T-helper 1 cell treated with Interleukin-12 subunit alpha and Interleukin-12 subunit beta and Interleukin-4 antibody, amounts not matched to agents 30 μg/mL and 1 μg/mL, for 36 hours (primary cell): ENCODE results near the gene WDR82.
A peak's percentile ranks its signal among the peaks of the same experiment; 100 is the strongest.
"Not testable (repeated sequence)": the region's sequence is repeated elsewhere in the genome, so short reads cannot be mapped to it uniquely, and the experiment has no call there.

Source experiments
- H3K27ac Mint-ChIP-seq: one replicate; pipeline ENCODE4 v1.8.0; 2021; ENCODE audit warnings: mild to moderate bottlenecking, mixed read lengths
- H3K27me3 Mint-ChIP-seq: one replicate; pipeline ENCODE4 v1.8.0; 2021; ENCODE audit warnings: low read depth, mixed read lengths
- H3K36me3 Mint-ChIP-seq: one replicate; pipeline ENCODE4 v1.8.0; 2021; ENCODE audit warnings: low read depth, mixed read lengths
- H3K4me1 Mint-ChIP-seq: one replicate; pipeline ENCODE4 v1.8.0; 2021; ENCODE audit warnings: low read depth, mixed read lengths
- H3K4me3 Mint-ChIP-seq: one replicate; pipeline ENCODE4 v1.8.0; 2021; ENCODE audit warnings: mild to moderate bottlenecking, moderate library complexity, mixed read lengths
- H3K9me3 Mint-ChIP-seq: one replicate; pipeline ENCODE4 v1.8.0; 2021; ENCODE audit warnings: mixed read lengths

Gene WDR82

DNA sequence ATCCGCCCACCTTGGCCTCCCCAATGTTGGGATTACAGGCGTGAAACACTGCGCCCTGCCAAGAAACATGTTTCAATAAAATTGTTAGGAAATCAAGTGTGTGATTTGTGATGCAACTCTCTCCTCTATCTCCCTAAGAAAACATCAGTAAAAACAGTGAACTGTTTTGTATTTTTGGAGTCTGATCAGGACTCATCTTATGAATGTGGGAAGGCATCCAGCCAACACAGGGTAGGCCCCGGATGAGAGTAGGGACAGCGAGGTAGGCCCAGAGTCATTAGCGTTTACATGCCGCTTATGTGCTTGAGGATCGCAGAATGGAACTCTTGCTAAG lies 8.3 kb upstream of the WDR82 start:
- Mint-ChIP-seq H3K27me3 (no peaks in the 10 kb centered on the region), H3K27ac (peak overlapping the region; percentile 100), H3K4me3 (peak overlapping the region; percentile 85), H3K9me3 (no peaks in the 10 kb centered on the region), H3K36me3 (peaks cover 16% of the 10 kb centered on the region), H3K4me1 (peaks cover 37% of the 10 kb centered on the region)

DNA sequence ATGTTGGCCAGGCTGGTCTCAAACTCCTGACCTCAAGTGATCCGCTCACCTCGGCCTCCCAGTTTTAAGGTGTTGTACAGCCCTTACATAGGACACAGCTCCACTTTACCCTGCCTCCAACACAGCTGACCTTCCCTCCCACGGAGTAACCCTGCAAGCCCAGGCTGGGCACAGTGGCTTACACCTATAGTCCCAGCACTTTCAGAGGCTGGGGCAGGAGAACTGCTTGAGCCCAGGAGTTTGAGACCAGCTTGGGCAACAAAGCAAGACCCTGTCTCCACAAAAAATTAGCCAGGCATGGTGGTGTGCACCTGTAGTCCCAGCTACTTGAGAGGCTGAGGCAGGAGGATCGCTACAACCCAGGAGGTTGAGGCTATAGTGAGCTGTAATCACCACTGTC lies 5.6 kb upstream of the WDR82 start:
- H3K27ac Mint-ChIP-seq: peak overlapping the region; percentile 36
- peaks cover 46% of the 10 kb centered on the region for H3K4me1 Mint-ChIP-seq
- H3K4me3 Mint-ChIP-seq: peak overlapping the region; percentile 34
- H3K9me3 Mint-ChIP-seq, H3K27me3 Mint-ChIP-seq: not testable (repeated sequence)
- peaks cover 13% of the 10 kb centered on the region for H3K36me3 Mint-ChIP-seq

DNA sequence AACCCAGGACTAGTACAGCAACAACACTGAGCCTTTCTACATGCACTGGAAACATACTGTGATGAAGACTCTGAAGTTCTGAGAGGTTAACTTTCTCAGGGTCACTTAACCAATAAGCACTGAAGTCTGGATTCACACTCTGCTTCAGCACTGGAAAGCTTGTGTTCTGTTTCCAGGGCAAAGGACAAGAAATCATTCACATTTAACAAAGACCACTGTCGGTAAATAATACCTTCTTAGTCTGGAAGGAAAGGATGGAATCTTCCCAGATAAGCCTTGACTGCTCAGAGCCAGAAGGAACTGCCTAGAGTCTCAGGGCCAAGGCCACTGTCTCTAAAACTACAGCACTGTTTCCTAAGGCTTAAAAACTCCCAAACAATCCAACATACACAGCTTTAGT lies 4.9 kb upstream of the WDR82 start:
- H3K27ac Mint-ChIP-seq: peak overlapping the region; percentile 73
- H3K9me3 Mint-ChIP-seq: no peaks in the 10 kb centered on the region
- H3K36me3 Mint-ChIP-seq: peaks cover 17% of the 10 kb centered on the region
- peaks cover 40% of the 10 kb centered on the region for H3K4me1 Mint-ChIP-seq
- no peaks in the 10 kb centered on the region for H3K27me3 Mint-ChIP-seq
- no peak overlapping the region for H3K4me3 Mint-ChIP-seq

DNA sequence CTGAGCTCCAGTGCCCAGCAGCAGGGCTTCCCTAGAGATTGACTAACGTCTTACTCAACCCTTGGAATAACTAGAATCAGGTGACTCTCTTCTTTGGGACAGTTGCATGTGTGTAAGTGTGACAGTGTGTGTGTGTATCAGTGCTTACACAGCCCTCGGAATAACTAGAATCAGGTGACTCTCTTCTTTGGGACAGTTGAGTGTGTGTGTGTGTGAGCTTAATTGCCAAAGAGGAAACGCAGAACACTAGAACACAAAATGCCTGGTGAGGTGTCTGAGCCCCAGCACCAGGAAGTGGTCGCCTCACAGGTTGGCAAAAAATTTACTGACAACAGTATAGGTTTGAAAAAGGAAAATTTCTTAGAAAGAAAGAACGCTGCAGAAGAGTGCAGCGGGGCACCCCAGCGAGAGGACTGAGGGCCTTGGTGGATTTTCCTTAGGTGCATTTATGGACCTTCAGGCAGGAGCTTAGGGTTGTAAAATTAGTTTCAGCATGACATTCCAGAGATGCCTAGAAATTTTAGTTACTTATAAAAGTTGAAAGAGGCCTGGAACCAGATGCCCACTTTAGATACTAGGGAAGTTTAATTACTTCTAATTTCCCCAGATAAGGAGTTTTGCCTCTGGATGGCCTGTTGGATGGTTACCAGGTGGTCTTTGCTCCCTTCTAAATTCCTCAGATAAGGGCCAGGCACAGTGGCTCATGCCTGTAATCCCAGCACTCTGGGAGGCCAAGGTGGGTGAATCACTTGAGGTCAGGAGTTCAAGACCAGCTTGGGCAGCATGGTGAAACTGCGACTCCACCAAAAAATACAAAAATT lies 3.7 kb upstream of the WDR82 start:
- Mint-ChIP-seq H3K4me3 (peak overlapping the region; percentile 72), H3K36me3 (peaks cover 22% of the 10 kb centered on the region), H3K27ac (peak overlapping the region; percentile 88), H3K27me3 (no peaks in the 10 kb centered on the region), H3K9me3 (no peaks in the 10 kb centered on the region), H3K4me1 (peaks cover 40% of the 10 kb centered on the region)

DNA sequence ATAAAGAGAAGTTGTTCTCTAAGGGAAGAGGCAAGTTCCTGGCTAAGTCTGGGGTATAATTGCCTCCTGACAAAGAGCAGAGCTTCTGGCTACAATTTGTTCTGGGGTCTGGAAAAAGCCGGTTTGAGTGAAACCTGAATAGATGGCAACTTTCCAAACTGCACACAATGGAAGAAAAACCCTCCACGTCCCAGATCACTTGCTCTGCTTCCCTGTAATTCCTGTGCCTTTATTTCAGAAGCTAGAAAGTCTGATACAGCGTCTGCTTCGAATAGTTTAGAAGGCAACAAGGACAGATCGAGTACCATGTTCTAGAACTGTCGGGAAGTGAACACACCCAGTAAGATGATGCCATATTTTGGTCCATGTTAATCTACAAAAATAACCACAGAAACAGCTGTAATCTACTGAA lies 1.6 kb upstream of the WDR82 start:
- H3K4me3 Mint-ChIP-seq: peak overlapping the region; percentile 95
- no peaks in the 10 kb centered on the region for H3K9me3 Mint-ChIP-seq
- H3K27me3 Mint-ChIP-seq: no peaks in the 10 kb centered on the region
- peaks cover 47% of the 10 kb centered on the region for H3K4me1 Mint-ChIP-seq
- H3K27ac Mint-ChIP-seq: peak overlapping the region; percentile 99
- H3K36me3 Mint-ChIP-seq: peaks cover 34% of the 10 kb centered on the region

DNA sequence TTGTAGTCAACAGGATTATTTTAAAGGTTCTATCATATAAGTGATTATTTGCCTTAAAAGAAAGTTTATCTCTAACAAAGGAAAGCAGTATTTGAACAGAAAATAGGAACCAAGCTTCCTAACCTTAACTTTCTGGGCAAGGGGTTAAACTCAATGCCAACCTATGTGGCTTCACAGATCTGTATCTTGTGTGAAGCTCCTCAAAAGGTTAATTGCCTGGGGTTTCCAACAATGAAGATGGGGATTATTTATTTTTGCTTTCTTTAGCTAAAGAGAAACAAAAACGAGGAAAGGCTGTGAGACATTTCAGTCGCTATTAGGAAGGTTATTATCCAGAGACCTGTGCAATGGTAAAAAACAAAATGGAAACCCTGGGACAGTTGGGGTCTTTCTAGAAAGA lies 1.1 kb upstream of the WDR82 start:
- H3K27me3 Mint-ChIP-seq: no peaks in the 10 kb centered on the region
- H3K4me3 Mint-ChIP-seq: peak overlapping the region; percentile 95
- H3K27ac Mint-ChIP-seq: peak overlapping the region; percentile 99
- H3K36me3 Mint-ChIP-seq: peaks cover 35% of the 10 kb centered on the region
- no peaks in the 10 kb centered on the region for H3K9me3 Mint-ChIP-seq
- peaks cover 45% of the 10 kb centered on the region for H3K4me1 Mint-ChIP-seq

DNA sequence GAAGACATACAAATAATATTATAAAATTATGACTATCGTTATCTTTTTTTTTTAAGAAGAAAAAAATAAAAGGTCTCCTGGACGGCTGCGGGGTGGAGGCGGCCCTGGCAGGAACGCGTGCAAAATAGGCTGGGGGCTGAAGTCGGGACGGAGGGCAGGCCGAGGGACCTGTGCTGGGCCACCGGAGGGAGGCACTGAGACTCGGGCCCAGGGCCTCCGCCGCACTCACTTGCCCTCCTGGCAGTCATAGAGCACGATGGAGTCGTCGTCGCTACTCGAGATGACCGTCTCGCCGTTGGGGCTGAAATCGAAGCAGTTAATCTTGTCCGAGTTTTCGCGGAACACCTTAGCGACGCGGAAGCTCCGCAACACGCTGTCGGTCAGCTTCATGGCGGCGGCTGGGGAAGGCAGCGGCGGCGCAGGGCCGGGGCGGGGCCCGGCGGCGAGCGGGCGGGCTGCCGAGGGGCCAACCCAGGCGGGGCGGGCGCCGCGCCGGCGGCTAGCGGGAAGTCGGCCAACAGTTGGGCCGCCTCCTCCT lies 408 bp downstream of the WDR82 start:
- Mint-ChIP-seq H3K27me3 (no peaks in the 10 kb centered on the region), H3K36me3 (peaks cover 48% of the 10 kb centered on the region), H3K4me3 (peak overlapping the region; percentile 97), H3K27ac (peak overlapping the region; percentile 99), H3K4me1 (peaks cover 51% of the 10 kb centered on the region), H3K9me3 (no peaks in the 10 kb centered on the region)

DNA sequence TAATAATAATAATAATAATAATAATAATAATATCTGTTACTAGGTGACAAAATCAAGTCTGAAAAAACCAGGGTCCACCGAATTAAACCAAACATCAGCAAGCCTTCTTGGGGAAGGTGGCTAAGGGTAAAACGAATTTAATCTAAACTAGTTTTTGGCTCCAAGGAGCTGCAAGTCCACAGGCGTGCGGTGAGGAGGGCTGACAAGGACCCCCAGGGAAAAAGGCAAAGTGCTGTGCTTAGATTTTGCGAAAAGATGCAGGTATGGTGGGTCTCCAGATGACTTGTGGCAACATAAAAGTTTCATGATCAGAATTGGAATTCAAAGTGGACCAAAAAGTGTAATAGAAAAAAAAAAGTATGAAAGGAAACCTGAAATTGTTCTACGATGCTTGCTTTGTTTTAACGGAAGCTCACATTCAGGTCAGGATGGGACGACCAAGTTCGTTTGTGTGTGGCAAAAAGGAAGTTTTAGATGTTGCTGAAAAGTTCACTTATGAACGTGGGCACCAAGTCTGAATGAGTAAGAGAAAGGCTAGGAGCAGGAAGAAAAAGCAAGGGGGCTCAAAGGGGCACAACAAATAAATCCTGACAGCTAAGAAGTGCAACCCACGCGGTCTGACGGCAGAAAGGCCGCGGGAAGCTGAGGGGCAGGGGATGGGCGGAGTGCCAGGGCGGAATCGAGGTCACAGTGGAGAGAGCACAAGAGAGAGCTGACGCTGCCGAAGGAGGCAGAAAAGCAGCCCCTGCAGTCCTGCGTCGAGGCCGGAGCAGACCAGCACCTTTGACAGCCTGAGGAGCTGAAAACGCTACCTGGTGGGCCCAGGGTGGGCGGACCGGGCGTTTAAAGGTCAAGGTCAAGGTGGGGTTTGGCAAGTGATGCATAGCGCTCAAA lies 1.1 kb downstream of the WDR82 start:
- H3K27ac Mint-ChIP-seq: peak overlapping the region; percentile 97
- no peaks in the 10 kb centered on the region for H3K9me3 Mint-ChIP-seq
- no peaks in the 10 kb centered on the region for H3K27me3 Mint-ChIP-seq
- peaks cover 51% of the 10 kb centered on the region for H3K36me3 Mint-ChIP-seq
- peaks cover 56% of the 10 kb centered on the region for H3K4me1 Mint-ChIP-seq
- H3K4me3 Mint-ChIP-seq: peak overlapping the region; percentile 97

DNA sequence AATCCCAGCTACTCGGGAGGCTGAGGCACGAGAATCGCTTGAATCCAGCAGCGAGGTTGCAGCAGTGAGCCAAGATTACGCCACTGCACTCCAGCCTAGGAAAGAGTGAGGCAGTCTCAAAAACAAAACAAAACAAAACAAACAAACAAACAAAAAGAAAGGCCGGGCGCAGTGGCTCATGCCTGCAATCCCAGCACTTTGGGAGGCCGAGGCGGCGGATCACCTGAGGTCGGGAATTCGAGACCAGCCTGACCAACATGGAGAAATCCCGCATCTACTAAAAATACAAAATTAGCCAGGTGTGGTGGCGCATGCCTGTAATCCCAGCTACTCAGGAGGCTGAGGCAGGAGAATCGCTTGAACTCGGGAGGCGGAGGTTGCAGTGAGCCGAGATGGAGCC lies 3.7 kb downstream of the WDR82 start:
- not testable (repeated sequence) for H3K27me3 Mint-ChIP-seq, H3K9me3 Mint-ChIP-seq
- H3K36me3 Mint-ChIP-seq: peaks cover 53% of the 10 kb centered on the region
- peak overlapping the region; percentile 97 for H3K4me3 Mint-ChIP-seq
- H3K27ac Mint-ChIP-seq: peak overlapping the region; percentile 90
- peaks cover 60% of the 10 kb centered on the region for H3K4me1 Mint-ChIP-seq

DNA sequence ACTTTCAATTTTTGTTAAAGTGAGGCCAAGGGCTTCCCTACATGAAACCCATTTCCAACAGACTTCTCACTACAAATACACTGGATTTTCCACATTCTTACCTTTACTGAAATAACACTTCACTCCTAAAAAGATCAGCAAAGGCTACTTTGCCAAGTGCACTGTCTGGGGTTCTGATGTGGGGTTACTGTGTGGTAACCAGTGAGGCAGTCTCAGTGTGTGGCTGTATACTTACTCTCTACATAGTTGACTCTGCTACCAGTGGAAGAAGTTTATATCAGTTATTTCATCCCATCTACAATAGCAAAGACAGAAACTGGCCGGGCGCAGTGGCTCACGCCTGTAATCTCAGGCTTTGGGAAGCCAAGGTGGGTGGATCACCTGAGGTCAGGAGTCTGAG lies 5.6 kb downstream of the WDR82 start:
- Mint-ChIP-seq H3K9me3 (no peaks in the 10 kb centered on the region), H3K27me3 (no peaks in the 10 kb centered on the region), H3K4me3 (peak overlapping the region; percentile 97), H3K4me1 (peaks cover 65% of the 10 kb centered on the region), H3K27ac (peak overlapping the region; percentile 90), H3K36me3 (peaks cover 56% of the 10 kb centered on the region)

DNA sequence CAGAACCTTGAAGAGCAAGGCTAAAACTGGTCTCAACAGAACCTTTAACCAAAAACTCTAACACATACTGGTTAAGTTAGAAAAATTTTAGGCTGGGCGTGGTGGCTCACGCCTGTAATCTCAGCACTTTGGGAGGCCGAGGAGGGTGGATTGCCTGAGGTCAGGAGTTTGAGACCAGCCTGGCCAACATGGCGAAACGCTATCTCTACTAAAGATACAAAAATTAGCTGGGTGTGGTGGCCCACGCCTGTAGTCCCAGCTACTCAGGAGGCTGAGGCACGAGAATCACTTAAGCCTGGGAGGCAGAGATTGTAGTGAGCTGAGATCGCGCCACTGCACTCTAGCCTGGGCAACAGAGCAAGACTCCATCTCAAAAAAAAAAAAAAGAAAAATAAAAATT lies 6.3 kb downstream of the WDR82 start:
- Mint-ChIP-seq H3K4me3 (peak overlapping the region; percentile 84), H3K4me1 (peaks cover 72% of the 10 kb centered on the region), H3K27ac (peak overlapping the region; percentile 95), H3K36me3 (peaks cover 57% of the 10 kb centered on the region)
- H3K27me3 Mint-ChIP-seq, H3K9me3 Mint-ChIP-seq: not testable (repeated sequence)

DNA sequence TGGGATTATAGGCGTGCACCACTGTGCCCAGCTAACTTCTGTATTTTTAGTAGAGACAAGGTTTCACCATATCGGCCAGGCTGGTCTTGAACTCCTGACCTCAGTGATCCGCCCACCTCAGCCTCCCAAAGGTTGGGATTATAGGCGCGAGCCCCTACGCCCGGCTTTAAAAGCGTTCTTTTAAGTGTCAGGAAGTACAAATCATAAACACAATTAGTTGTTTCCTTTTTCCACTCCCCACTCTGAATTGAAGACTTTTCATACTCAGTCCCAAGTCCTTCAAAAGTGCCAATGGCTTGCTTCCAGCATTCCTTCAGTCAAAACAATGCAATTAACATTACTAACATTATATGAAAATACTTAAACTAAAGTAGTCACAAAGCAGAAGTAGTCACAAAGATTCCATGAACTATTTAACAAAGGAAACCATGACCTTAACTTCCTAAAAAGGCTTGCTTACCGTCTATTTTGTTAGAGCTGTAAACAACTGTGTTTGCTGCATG lies 8.1 kb downstream of the WDR82 start:
- no peaks in the 10 kb centered on the region for H3K27me3 Mint-ChIP-seq
- peaks cover 67% of the 10 kb centered on the region for H3K4me1 Mint-ChIP-seq
- H3K9me3 Mint-ChIP-seq: no peaks in the 10 kb centered on the region
- peak overlapping the region; percentile 95 for H3K27ac Mint-ChIP-seq
- H3K4me3 Mint-ChIP-seq: peak overlapping the region; percentile 84
- H3K36me3 Mint-ChIP-seq: peaks cover 58% of the 10 kb centered on the region

DNA sequence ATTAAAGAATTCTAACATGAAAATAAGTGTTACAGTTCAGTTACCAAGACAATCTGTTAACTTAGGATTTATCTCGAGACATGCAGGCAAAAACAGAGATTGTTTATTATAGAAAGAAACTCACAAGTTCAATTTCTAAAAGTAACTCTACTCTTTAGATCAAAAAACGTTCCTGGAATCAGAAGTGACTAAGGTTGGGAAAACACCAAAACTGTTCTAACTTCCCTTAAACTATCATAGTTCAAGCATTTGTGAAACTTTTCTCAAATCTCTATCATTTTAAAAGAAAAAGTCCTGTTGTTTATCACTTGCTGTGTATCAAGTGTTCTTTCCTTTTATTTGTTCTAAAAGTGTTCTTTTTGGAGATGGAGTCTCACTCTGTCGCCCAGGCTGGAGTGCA lies 8.7 kb downstream of the WDR82 start:
- Mint-ChIP-seq H3K4me3 (peak overlapping the region; percentile 84), H3K27ac (peak overlapping the region; percentile 95), H3K4me1 (peaks cover 64% of the 10 kb centered on the region), H3K9me3 (no peaks in the 10 kb centered on the region), H3K36me3 (peaks cover 57% of the 10 kb centered on the region), H3K27me3 (no peaks in the 10 kb centered on the region)

DNA sequence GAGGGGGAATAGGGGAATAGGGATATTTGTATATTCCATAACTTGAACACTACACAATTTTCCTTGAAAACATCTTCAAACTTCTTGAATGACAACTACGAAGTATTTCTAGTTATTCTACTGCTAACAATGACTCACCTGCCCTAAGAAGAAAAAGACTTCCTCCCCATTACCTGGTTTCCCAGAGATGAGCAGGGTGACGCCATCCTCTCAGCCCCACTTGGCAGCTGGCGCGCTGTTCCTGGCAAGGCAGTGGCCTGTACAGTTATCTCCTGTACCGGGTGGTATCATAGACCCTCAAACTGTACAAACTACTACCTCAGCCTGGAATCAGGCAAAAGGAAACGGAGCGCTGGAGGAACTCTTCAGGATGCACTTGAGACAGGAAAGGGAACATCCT lies 10.4 kb downstream of the WDR82 start:
- Mint-ChIP-seq H3K27me3 (no peaks in the 10 kb centered on the region), H3K36me3 (peaks cover 56% of the 10 kb centered on the region), H3K4me1 (peaks cover 63% of the 10 kb centered on the region), H3K9me3 (no peaks in the 10 kb centered on the region), H3K4me3 (peak overlapping the region; percentile 54), H3K27ac (peak overlapping the region; percentile 86)
